ENCODE results near the gene CNOT6. TPM values are rescaled to one million over a fixed set of nuclear protein-coding genes. Genes with fewer than 3 reads are reported as not detected.
A peak's percentile ranks its signal among the peaks of the same experiment; 100 is the strongest.

CNOT6 gene
- total and polyA plus RNA-seq, 11 donors: 3.1 to 18.8 (median 12.9) TPM

DNA sequence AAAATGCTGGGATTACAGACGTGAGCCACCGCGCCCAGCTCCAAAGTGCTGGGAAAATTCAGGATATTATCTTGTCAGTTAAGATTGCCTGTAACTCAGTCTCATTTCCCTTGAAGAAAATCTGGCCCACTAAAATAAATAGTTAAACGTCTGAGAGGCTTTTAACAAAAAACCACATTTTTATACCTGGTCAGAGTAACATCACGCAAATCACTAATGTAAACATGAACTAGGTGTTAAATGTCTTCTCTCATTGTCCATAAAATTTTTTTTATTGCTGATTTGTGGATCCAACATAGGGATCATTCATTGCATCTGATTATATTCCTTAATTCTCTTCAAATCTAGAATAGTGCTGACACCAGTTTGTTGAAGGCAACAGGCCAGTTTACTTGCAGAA lies 22.3 kb downstream of the CNOT6 start:
- no peak for DNase-seq
- no peaks in the 10 kb centered on the region for H3K27me3 ChIP-seq
- H3K4me1 ChIP-seq: peaks cover 0 to 20% (median 0%) of the 10 kb centered on the region in 12 donors
- no peaks in the 10 kb centered on the region for H3K36me3 ChIP-seq
- no peak for TF ChIP-seq POLR2A (IDR thresholded peaks at IDR 0.05)
- TF ChIP-seq, protein P1, sequence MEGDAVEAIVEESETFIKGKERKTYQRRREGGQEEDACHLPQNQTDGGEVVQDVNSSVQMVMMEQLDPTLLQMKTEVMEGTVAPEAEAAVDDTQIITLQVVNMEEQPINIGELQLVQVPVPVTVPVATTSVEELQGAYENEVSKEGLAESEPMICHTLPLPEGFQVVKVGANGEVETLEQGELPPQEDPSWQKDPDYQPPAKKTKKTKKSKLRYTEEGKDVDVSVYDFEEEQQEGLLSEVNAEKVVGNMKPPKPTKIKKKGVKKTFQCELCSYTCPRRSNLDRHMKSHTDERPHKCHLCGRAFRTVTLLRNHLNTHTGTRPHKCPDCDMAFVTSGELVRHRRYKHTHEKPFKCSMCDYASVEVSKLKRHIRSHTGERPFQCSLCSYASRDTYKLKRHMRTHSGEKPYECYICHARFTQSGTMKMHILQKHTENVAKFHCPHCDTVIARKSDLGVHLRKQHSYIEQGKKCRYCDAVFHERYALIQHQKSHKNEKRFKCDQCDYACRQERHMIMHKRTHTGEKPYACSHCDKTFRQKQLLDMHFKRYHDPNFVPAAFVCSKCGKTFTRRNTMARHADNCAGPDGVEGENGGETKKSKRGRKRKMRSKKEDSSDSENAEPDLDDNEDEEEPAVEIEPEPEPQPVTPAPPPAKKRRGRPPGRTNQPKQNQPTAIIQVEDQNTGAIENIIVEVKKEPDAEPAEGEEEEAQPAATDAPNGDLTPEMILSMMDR (IDR thresholded peaks at IDR 0.05): no peak
- H3K9me3 ChIP-seq: no peaks in the 10 kb centered on the region
- intact Hi-C loops (cut with DNase I): no loop called here
- WGBS, 4 donors: 80 to 92% (median 90%) methylated on average over 5 of the region's 5 CpGs
- H3K4me3 ChIP-seq: no peak overlapping the region
- no peak for ATAC-seq
- H3K27ac ChIP-seq: no peak overlapping the region

- whole genome bisulfite sequencing, 4 donors: 76 to 87% (median 81%) methylated on average over 3 of the region's 3 CpGs
- no peak overlapping the region for H3K4me3 ChIP-seq
- peaks cover 0 to 46% (median 15%) of the 10 kb centered on the region in 12 donors for H3K4me1 ChIP-seq
Observed at GRCh38 chr5:180519098-180519497, 24.9 kb downstream of the CNOT6 start.

DNA sequence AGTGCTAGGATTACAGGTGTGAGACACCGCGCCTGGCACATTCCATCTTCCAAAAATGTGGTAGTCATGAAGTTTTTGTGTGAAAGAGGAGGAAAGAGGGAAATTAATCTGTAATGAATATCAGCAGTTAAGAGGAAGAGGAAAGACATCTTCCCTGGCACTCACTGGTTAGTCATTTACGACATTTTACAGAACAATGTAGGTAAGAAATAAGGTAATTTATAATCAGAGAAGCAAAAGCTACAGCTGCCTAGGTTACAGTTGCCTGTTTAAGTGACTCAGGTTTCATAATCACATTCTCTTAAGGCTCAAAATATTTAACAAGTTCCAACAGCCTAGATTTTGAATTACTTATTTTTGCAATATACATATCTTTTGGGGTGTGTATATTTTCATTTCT lies 26.9 kb downstream of the CNOT6 start:
- H3K27ac ChIP-seq: no peak overlapping the region
- intact Hi-C loops (cut with DNase I): no loop called here
- no peak for DNase-seq

More at GRCh38 chr5:180519098-180519497, 24.9 kb downstream of the CNOT6 start:
- intact Hi-C loops (cut with DNase I): no loop called here
- TF ChIP-seq POLR2A (IDR thresholded peaks at IDR 0.05): no peak
- TF ChIP-seq, protein P1 (IDR thresholded peaks at IDR 0.05): no peak
- H3K36me3 ChIP-seq: no peaks in the 10 kb centered on the region
- peak overlapping the region in 1 of 12 donors; percentile 5 for H3K27ac ChIP-seq
- ATAC-seq: peak in 1 of 4 donors; percentile 13
- no peak for DNase-seq
- H3K27me3 ChIP-seq: no peaks in the 10 kb centered on the region
- H3K9me3 ChIP-seq: no peaks in the 10 kb centered on the region

GRCh38 chr5:180521591-180521990 lies 27.4 kb downstream of the CNOT6 start:
- no peak for DNase-seq
- 95 to 100% (median 96%) methylated on average over 1 of the region's 1 CpG for WGBS, 4 donors
- no peaks in the 10 kb centered on the region for H3K9me3 ChIP-seq
- no peak overlapping the region for H3K4me3 ChIP-seq
- intact Hi-C loops (cut with DNase I): no loop called here
- no peaks in the 10 kb centered on the region for H3K27me3 ChIP-seq
- ATAC-seq: no peak
- no peak overlapping the region for H3K27ac ChIP-seq
- no peaks in the 10 kb centered on the region for H3K36me3 ChIP-seq
- peaks cover 0 to 47% (median 19%) of the 10 kb centered on the region in 12 donors for H3K4me1 ChIP-seq
- TF ChIP-seq POLR2A (IDR thresholded peaks at IDR 0.05): no peak
- TF ChIP-seq, protein P1 (IDR thresholded peaks at IDR 0.05): no peak

More for the DNA sequence above, 26.9 kb downstream of the CNOT6 start:
- WGBS, 4 donors: 96 to 97% (median 96%) methylated on average over 3 of the region's 3 CpGs
- H3K4me3 ChIP-seq: no peak overlapping the region
- ATAC-seq: no peak
- H3K36me3 ChIP-seq: no peaks in the 10 kb centered on the region
- no peaks in the 10 kb centered on the region for H3K27me3 ChIP-seq
- H3K4me1 ChIP-seq: peaks cover 0 to 47% (median 18%) of the 10 kb centered on the region in 12 donors
- no peaks in the 10 kb centered on the region for H3K9me3 ChIP-seq
- no peak for TF ChIP-seq POLR2A (IDR thresholded peaks at IDR 0.05)
- TF ChIP-seq, protein P1 (IDR thresholded peaks at IDR 0.05): no peak

Data from heart left ventricle (tissue), 16 donors.